Progenitor cell of endocrine pancreas (in vitro differentiated cells): ENCODE measurements around the gene DKK3. TPM values are rescaled to one million over a fixed set of nuclear protein-coding genes. Genes with fewer than 3 reads are reported as not detected.

ENCODE experiments used
- DNase-seq: peaks from one replicate; pipeline ENCODE4 v3.0.0; 2021; ENCODE audit warnings: low spot score; ENCODE audit not compliant: unreplicated experiment
- H3K27ac Mint-ChIP-seq: 2 replicates; pipeline ENCODE4 v1.8.0; 2021; ENCODE audit warnings: mild to moderate bottlenecking, moderate library complexity, mixed read lengths
- H3K27me3 Mint-ChIP-seq: 2 replicates; pipeline ENCODE4 v1.8.0; 2021; ENCODE audit warnings: mixed read lengths
- H3K36me3 Mint-ChIP-seq: 2 replicates; pipeline ENCODE4 v1.8.0; 2022; ENCODE audit warnings: mixed read lengths; ENCODE audit not compliant: insufficient read depth
- H3K4me1 Mint-ChIP-seq: 2 replicates; pipeline ENCODE4 v1.8.0; 2021; ENCODE audit warnings: low read depth, mixed read lengths
- H3K4me3 Mint-ChIP-seq: 2 replicates; pipeline ENCODE4 v1.8.0; 2021; ENCODE audit warnings: low read depth, mild to moderate bottlenecking, moderate library complexity, mixed read lengths
- H3K9me3 Mint-ChIP-seq: 2 replicates; pipeline ENCODE4 v1.8.0; 2021; ENCODE audit warnings: low read depth, mixed read lengths
- CTCF ChIP-seq: fragments of 200-600 bp; sonication (generic); IDR thresholded peaks from one replicate; pipeline ENCODE4 v1.5.0; 2021; ENCODE audit warnings: antibody characterized with exemption, mild to moderate bottlenecking; ENCODE audit not compliant: unreplicated experiment
- total RNA-seq: library from RNA; stranded (reverse); gene quantifications from 2 replicates; pipeline ENCODE4 v1.2.1, GENCODE V29; 2021

DKK3 gene
- total RNA-seq, 1 donor from 2014 or later = 75.2 TPM

GRCh38 chr11:11988099-11988651, 20.3 kb downstream of the DKK3 start:
- DNase-seq = no peak
- Mint-ChIP-seq H3K36me3 (peaks cover 9% of the 10 kb centered on the region), H3K27me3 (no peaks in the 10 kb centered on the region)

GRCh38 chr11:11987503-11988022, 20.9 kb downstream of the DKK3 start:
- TF ChIP-seq CTCF = peak; percentile 59
- Mint-ChIP-seq H3K9me3 (no peaks in the 10 kb centered on the region), H3K27ac (no peak overlapping the region), H3K27me3 (no peaks in the 10 kb centered on the region), H3K4me1 (peaks cover 19% of the 10 kb centered on the region), H3K4me3 (no peak overlapping the region), H3K36me3 (peaks cover 9% of the 10 kb centered on the region)
- no peak for DNase-seq

More at GRCh38 chr11:11988099-11988651, 20.3 kb downstream of the DKK3 start:
- Mint-ChIP-seq H3K9me3 (no peaks in the 10 kb centered on the region), H3K4me3 (no peak overlapping the region), H3K27ac (peak overlapping the region; percentile 29), H3K4me1 (peaks cover 22% of the 10 kb centered on the region)
- TF ChIP-seq CTCF = no peak

- H3K9me3 Mint-ChIP-seq = no peaks in the 10 kb centered on the region
- peaks cover 14% of the 10 kb centered on the region for H3K36me3 Mint-ChIP-seq
- TF ChIP-seq CTCF = no peak
- no peak overlapping the region for H3K4me3 Mint-ChIP-seq
- DNase-seq = no peak
- no peak overlapping the region for H3K27ac Mint-ChIP-seq
- peaks cover 8% of the 10 kb centered on the region for H3K4me1 Mint-ChIP-seq
- no peaks in the 10 kb centered on the region for H3K27me3 Mint-ChIP-seq
Observed at GRCh38 chr11:11985954-11986949, 22.2 kb downstream of the DKK3 start.

- H3K27ac Mint-ChIP-seq = no peak overlapping the region
- peaks cover 17% of the 10 kb centered on the region for H3K36me3 Mint-ChIP-seq
- TF ChIP-seq CTCF = no peak
- H3K27me3 Mint-ChIP-seq = no peaks in the 10 kb centered on the region
- no peak for DNase-seq
- peaks cover 8% of the 10 kb centered on the region for H3K4me1 Mint-ChIP-seq
- H3K9me3 Mint-ChIP-seq = no peaks in the 10 kb centered on the region
- H3K4me3 Mint-ChIP-seq = no peak overlapping the region
Observed at GRCh38 chr11:11985016-11985715, 23.3 kb downstream of the DKK3 start.

- Mint-ChIP-seq H3K27me3 (no peaks in the 10 kb centered on the region), H3K27ac (no peak overlapping the region), H3K9me3 (no peaks in the 10 kb centered on the region), H3K36me3 (peaks cover 18% of the 10 kb centered on the region), H3K4me1 (peaks cover 9% of the 10 kb centered on the region), H3K4me3 (no peak overlapping the region)
- TF ChIP-seq CTCF = no peak
- no peak for DNase-seq
Observed at GRCh38 chr11:11984563-11984962, 23.9 kb downstream of the DKK3 start.
